Brain pericyte (primary cell): ENCODE results near the gene RAB40B.
"Not testable (repeated sequence)": the region's sequence is repeated elsewhere in the genome, so short reads cannot be mapped to it uniquely, and the experiment has no call there.

Experiments
- DNase-seq: peaks from one replicate; pipeline ENCODE4 v3.0.0-alpha.2; 2012; ENCODE audit warnings: low read depth, low spot score

RAB40B gene

GRCh38 chr17:82698065-82698973 lies at the start of gene RAB40B:
Gene RAB40B, minus strand, starts transcription at chr17:82698698. Its CDS starts 102 bp downstream, at chr17:82698596.
- DNase-seq, result peak; percentile 94

- no peak for DNase-seq
These were observed 47.0 kb upstream of the RAB40B start for GRCh38 chr17:82745524-82745923.

GRCh38 chr17:82744736-82745135 lies 46.2 kb upstream of the RAB40B start:
- DNase-seq, result not testable (repeated sequence)

- no peak for DNase-seq
These were observed 45.1 kb upstream of the RAB40B start for GRCh38 chr17:82743344-82744219.

- no peak for DNase-seq
These were observed 42.6 kb upstream of the RAB40B start for GRCh38 chr17:82740906-82741759.

GRCh38 chr17:82737967-82738877 lies 39.7 kb upstream of the RAB40B start:
- DNase-seq, result no peak

- no peak for DNase-seq
These were observed 38.1 kb upstream of the RAB40B start for GRCh38 chr17:82736511-82737185.

- peak; percentile 30 for DNase-seq
These were observed 36.7 kb upstream of the RAB40B start, which contains the start of gene FN3K for GRCh38 chr17:82734987-82735866. Gene FN3K, plus strand, starts transcription at chr17:82735615. Its CDS starts 22 bp downstream, at chr17:82735637.

GRCh38 chr17:82732118-82732743 lies 33.7 kb upstream of the RAB40B start:
- no peak for DNase-seq

GRCh38 chr17:82729479-82730260 lies 31.2 kb upstream of the RAB40B start:
- DNase-seq, result no peak

GRCh38 chr17:82726427-82726826 lies 27.9 kb upstream of the RAB40B start:
- DNase-seq, result no peak

GRCh38 chr17:82723169-82723807 lies 24.8 kb upstream of the RAB40B start:
- no peak for DNase-seq

- DNase-seq, result no peak
These were observed 24.0 kb upstream of the RAB40B start for GRCh38 chr17:82722341-82723013.

GRCh38 chr17:82720204-82720603 lies 21.7 kb upstream of the RAB40B start:
- no peak for DNase-seq

GRCh38 chr17:82718986-82719685 lies 20.6 kb upstream of the RAB40B start:
- no peak for DNase-seq
